ENCODE measurements around the gene GALNT10. TPM values are rescaled to one million over a fixed set of nuclear protein-coding genes. Genes with fewer than 3 reads are reported as not detected.

Gene GALNT10
- total RNA-seq, 1 experiment from 2014 or later = 23.4 TPM

- no peaks in the 10 kb centered on the region for H3K27me3 ChIP-seq (replicated peaks; ENCODE audit: control insufficient read depth, insufficient read depth, low read length)
- no peak overlapping the region for H3K4me3 ChIP-seq (ENCODE audit: low read depth, low read length)
- no peaks in the 10 kb centered on the region for H3K9me3 Mint-ChIP-seq (ENCODE audit: unreplicated experiment)
- H3K9me3 ChIP-seq = no peaks in the 10 kb centered on the region
- TF ChIP-seq, protein P1, sequence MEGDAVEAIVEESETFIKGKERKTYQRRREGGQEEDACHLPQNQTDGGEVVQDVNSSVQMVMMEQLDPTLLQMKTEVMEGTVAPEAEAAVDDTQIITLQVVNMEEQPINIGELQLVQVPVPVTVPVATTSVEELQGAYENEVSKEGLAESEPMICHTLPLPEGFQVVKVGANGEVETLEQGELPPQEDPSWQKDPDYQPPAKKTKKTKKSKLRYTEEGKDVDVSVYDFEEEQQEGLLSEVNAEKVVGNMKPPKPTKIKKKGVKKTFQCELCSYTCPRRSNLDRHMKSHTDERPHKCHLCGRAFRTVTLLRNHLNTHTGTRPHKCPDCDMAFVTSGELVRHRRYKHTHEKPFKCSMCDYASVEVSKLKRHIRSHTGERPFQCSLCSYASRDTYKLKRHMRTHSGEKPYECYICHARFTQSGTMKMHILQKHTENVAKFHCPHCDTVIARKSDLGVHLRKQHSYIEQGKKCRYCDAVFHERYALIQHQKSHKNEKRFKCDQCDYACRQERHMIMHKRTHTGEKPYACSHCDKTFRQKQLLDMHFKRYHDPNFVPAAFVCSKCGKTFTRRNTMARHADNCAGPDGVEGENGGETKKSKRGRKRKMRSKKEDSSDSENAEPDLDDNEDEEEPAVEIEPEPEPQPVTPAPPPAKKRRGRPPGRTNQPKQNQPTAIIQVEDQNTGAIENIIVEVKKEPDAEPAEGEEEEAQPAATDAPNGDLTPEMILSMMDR (IDR thresholded peaks at IDR 0.05; ENCODE audit: insufficient read depth in 1 of 2, low read depth in 1 of 2, low read length in 1 of 2, severe bottlenecking in 1 of 2, unreplicated experiment in 1 of 2) = no peak
- H3K4me1 Mint-ChIP-seq (ENCODE audit: low read depth, unreplicated experiment) = peaks cover 31% of the 10 kb centered on the region
- BruUV-seq (replicated peaks) = no TSS peak
- no peak overlapping the region for H3K4me3 Mint-ChIP-seq (ENCODE audit: unreplicated experiment)
- H3K4me1 ChIP-seq = peaks cover 61% of the 10 kb centered on the region
- CTCF ChIA-PET = no interaction called here
- H3K36me3 Mint-ChIP-seq (ENCODE audit: insufficient read depth, unreplicated experiment) = no peaks in the 10 kb centered on the region
- H3K27ac Mint-ChIP-seq (ENCODE audit: unreplicated experiment) = no peak overlapping the region
- no peaks in the 10 kb centered on the region for H3K36me3 ChIP-seq (ENCODE audit: control insufficient read depth, insufficient read depth, low read length)
- intact Hi-C loops (cut with micrococcal nuclease; ENCODE audit: unreplicated experiment) = no loop called here
- POLR2A ChIA-PET = no interaction called here
- no peaks in the 10 kb centered on the region for H3K27me3 Mint-ChIP-seq (ENCODE audit: insufficient read depth, unreplicated experiment)
- no peak for DNase-seq
Measured at GRCh38 chr5:154293219-154293618, 102.7 kb downstream of the GALNT10 start.

GRCh38 chr5:154295551-154295950 lies 105.0 kb downstream of the GALNT10 start:
- H3K9me3 Mint-ChIP-seq (ENCODE audit: unreplicated experiment) = no peaks in the 10 kb centered on the region
- DNase-seq = no peak
- BruUV-seq (replicated peaks) = no TSS peak
- H3K9me3 ChIP-seq = no peaks in the 10 kb centered on the region
- H3K27ac Mint-ChIP-seq (ENCODE audit: unreplicated experiment) = peak overlapping the region; percentile 70
- H3K27me3 ChIP-seq (replicated peaks; ENCODE audit: control insufficient read depth, insufficient read depth, low read length) = no peaks in the 10 kb centered on the region
- no peaks in the 10 kb centered on the region for H3K27me3 Mint-ChIP-seq (ENCODE audit: insufficient read depth, unreplicated experiment)
- no peak overlapping the region for H3K4me3 Mint-ChIP-seq (ENCODE audit: unreplicated experiment)
- no peaks in the 10 kb centered on the region for H3K36me3 ChIP-seq (ENCODE audit: control insufficient read depth, insufficient read depth, low read length)
- POLR2A ChIA-PET = interaction anchor here (1.8 kb wide), 1 partner anchor 9 kb away, joined by 9 read pairs; no protein-coding TSS in a partner anchor
- H3K36me3 Mint-ChIP-seq (ENCODE audit: insufficient read depth, unreplicated experiment) = no peaks in the 10 kb centered on the region
- intact Hi-C loops (cut with micrococcal nuclease; ENCODE audit: unreplicated experiment) = no loop called here
- H3K4me3 ChIP-seq (ENCODE audit: low read depth, low read length) = no peak overlapping the region
- CTCF ChIA-PET = interaction anchor here (2.6 kb wide), 1 partner anchor 9 kb away, joined by 9 read pairs; no protein-coding TSS in a partner anchor
- H3K4me1 Mint-ChIP-seq (ENCODE audit: low read depth, unreplicated experiment) = peaks cover 20% of the 10 kb centered on the region
- H3K4me1 ChIP-seq = peaks cover 40% of the 10 kb centered on the region
- TF ChIP-seq, protein P1 (IDR thresholded peaks at IDR 0.05; ENCODE audit: insufficient read depth in 1 of 2, low read depth in 1 of 2, low read length in 1 of 2, severe bottlenecking in 1 of 2, unreplicated experiment in 1 of 2) = no peak

DNA sequence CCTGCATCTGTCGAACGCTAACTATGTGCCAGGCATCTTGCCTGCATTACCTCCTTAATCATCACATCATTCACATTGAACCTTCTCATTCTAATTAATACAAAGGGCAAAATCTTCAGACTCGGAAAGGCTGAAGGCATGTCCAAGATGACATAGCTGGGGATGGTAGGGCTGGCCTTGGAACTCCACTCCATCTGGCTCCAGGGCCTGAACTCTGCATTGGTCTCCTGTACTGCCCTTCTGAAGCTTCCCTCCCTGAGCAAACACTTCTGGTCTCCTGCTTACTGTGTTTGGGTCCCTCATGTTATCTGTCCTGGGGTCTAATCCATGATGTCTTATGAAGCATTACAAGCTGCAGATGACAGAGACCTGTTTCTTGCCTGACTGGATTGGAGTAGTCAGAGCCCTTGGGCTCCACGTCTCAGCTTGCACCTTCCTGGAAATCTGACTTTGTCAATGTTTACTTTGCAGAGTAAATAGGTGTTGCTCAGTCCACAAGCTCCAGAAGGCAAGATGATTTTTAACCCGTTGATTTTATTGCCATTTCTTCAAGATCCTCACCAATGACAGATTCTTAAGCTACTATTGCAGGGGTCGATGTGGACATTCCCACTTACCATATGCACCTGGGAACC lies 106.1 kb downstream of the GALNT10 start:
- H3K4me3 Mint-ChIP-seq (ENCODE audit: unreplicated experiment) = no peak overlapping the region
- intact Hi-C loops (cut with micrococcal nuclease; ENCODE audit: unreplicated experiment) = loop anchor here (1.0 to 2.0 kb wide), 2 partner anchors 9 to 224 kb away; no protein-coding TSS in a partner anchor
- no peaks in the 10 kb centered on the region for H3K36me3 ChIP-seq (ENCODE audit: control insufficient read depth, insufficient read depth, low read length)
- no peaks in the 10 kb centered on the region for H3K9me3 Mint-ChIP-seq (ENCODE audit: unreplicated experiment)
- H3K9me3 ChIP-seq = no peaks in the 10 kb centered on the region
- TF ChIP-seq, protein P1 (IDR thresholded peaks at IDR 0.05; ENCODE audit: insufficient read depth in 1 of 2, low read depth in 1 of 2, low read length in 1 of 2, severe bottlenecking in 1 of 2, unreplicated experiment in 1 of 2) = no peak
- peaks cover 29% of the 10 kb centered on the region for H3K4me1 ChIP-seq
- peaks cover 4% of the 10 kb centered on the region for H3K36me3 Mint-ChIP-seq (ENCODE audit: insufficient read depth, unreplicated experiment)
- peak overlapping the region; percentile 23 for H3K27ac Mint-ChIP-seq (ENCODE audit: unreplicated experiment)
- no peak overlapping the region for H3K4me3 ChIP-seq (ENCODE audit: low read depth, low read length)
- H3K27me3 ChIP-seq (replicated peaks; ENCODE audit: control insufficient read depth, insufficient read depth, low read length) = no peaks in the 10 kb centered on the region
- H3K4me1 Mint-ChIP-seq (ENCODE audit: low read depth, unreplicated experiment) = peaks cover 14% of the 10 kb centered on the region
- POLR2A ChIA-PET = interaction anchor here (0.6 to 1.8 kb wide), 3 partner anchors 10 to 106 kb away, joined by 3 to 9 read pairs (median 4); partner anchors contain the start of gene GALNT10
- DNase-seq = peak; percentile 56 to 75
- no peaks in the 10 kb centered on the region for H3K27me3 Mint-ChIP-seq (ENCODE audit: insufficient read depth, unreplicated experiment)
- BruUV-seq (replicated peaks) = no TSS peak
- CTCF ChIA-PET = interaction anchor here (0.6 to 2.6 kb wide), 3 partner anchors 10 to 290 kb away, joined by 3 to 9 read pairs (median 5); no protein-coding TSS in a partner anchor
